NK-92 (cell line): Measurements from ENCODE around the gene SHISA7.

Experiments used
- DNase-seq: peaks from one replicate; lab custom pipeline; 2025; ENCODE audit not compliant: unreplicated experiment; lab: John Stamatoyannopoulos, UW

Gene SHISA7

GRCh38 chr19:55464039-55464661 lies 21.1 kb upstream of the SHISA7 start:
- DNase-seq, result no peak

GRCh38 chr19:55463583-55464031 lies 20.5 kb upstream of the SHISA7 start:
- DNase-seq, result no peak

GRCh38 chr19:55462722-55463121 lies 19.6 kb upstream of the SHISA7 start:
- no peak for DNase-seq

- DNase-seq, result no peak
Observed at GRCh38 chr19:55461974-55462626, 19.0 kb upstream of the SHISA7 start.

GRCh38 chr19:55461259-55461973 lies 18.3 kb upstream of the SHISA7 start, which contains the start of gene ISOC2:
TSS of gene ISOC2 (minus strand) at chr19:55461642. CDS start at chr19:55456486, 5,156 bp downstream.
- DNase-seq, result peak; percentile 96

- DNase-seq, result no peak
Observed at GRCh38 chr19:55460670-55461258, 17.7 kb upstream of the SHISA7 start.

- DNase-seq, result no peak
Observed at GRCh38 chr19:55459950-55460657, 17.0 kb upstream of the SHISA7 start.

GRCh38 chr19:55459551-55459949 lies 16.4 kb upstream of the SHISA7 start:
- DNase-seq, result no peak

GRCh38 chr19:55457683-55458457 lies 14.8 kb upstream of the SHISA7 start:
- no peak for DNase-seq

- no peak for DNase-seq
Observed at GRCh38 chr19:55456347-55456746, 13.2 kb upstream of the SHISA7 start.

- DNase-seq, result no peak
Observed at GRCh38 chr19:55455576-55456235, 12.6 kb upstream of the SHISA7 start.

GRCh38 chr19:55454787-55455243 lies 11.7 kb upstream of the SHISA7 start:
- no peak for DNase-seq

GRCh38 chr19:55453511-55454260 lies 10.6 kb upstream of the SHISA7 start:
- no peak for DNase-seq

GRCh38 chr19:55452749-55453346 lies 9.7 kb upstream of the SHISA7 start:
- no peak for DNase-seq

GRCh38 chr19:55451965-55452748 lies 9.1 kb upstream of the SHISA7 start:
- no peak for DNase-seq

- DNase-seq, result no peak
Observed at GRCh38 chr19:55451163-55451964, 8.3 kb upstream of the SHISA7 start.

- no peak for DNase-seq
Observed at GRCh38 chr19:55449469-55449868, 6.4 kb upstream of the SHISA7 start.
